ENCODE results near the gene ESPNL. TPM values are rescaled to one million over a fixed set of nuclear protein-coding genes. Genes with fewer than 3 reads are reported as not detected.

ESPNL gene
- total and polyA plus RNA-seq, 9 of the 15 experiments (the other 6 are each of a cell fraction or from before 2014, with no cell fraction given), result 0.03 to 0.09 (median 0.05) TPM; not detected in 3

DNA sequence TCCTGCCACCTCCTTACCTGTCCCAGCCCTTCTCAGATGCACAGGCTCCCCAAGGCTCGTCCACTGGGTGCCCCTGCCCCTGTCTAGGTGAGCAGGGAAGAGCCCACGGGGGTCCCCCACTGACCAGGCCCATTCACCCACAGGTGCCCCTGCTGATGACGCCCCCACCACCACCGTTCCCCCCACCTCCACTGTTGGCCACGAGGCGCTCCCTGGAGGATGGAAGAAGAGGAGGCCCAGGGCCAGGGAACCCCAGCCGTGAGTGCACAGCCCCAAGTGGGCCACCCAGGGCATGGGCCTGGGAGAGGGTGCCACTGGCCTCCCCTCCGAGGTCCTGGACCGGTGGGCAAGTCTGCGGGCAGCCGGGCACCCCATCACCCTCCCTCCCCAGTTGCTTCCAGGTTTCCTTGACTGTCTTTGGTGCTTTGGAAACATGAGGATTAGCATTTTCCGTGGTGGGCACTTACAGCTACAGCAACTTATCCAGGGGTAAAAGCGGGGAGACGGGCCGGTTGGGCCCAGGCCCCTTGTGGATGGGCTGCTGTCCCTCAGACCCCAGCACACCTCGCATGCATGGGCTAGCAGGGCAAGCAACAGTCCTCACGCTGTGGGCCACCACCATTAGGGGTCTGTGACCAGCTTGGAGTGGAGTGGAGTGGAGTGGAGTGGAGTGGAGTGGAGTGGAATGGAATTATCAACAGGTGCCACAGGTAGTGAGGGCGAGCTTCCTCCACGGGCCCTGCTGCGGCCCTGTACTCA, 25.2 kb downstream of the ESPNL start:
- no peak for TF ChIP-seq ZNF384 (IDR thresholded peaks at IDR 0.05; ENCODE audit: low read depth, low read length)
- TF ChIP-seq, protein P1, sequence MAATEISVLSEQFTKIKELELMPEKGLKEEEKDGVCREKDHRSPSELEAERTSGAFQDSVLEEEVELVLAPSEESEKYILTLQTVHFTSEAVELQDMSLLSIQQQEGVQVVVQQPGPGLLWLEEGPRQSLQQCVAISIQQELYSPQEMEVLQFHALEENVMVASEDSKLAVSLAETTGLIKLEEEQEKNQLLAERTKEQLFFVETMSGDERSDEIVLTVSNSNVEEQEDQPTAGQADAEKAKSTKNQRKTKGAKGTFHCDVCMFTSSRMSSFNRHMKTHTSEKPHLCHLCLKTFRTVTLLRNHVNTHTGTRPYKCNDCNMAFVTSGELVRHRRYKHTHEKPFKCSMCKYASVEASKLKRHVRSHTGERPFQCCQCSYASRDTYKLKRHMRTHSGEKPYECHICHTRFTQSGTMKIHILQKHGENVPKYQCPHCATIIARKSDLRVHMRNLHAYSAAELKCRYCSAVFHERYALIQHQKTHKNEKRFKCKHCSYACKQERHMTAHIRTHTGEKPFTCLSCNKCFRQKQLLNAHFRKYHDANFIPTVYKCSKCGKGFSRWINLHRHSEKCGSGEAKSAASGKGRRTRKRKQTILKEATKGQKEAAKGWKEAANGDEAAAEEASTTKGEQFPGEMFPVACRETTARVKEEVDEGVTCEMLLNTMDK (IDR thresholded peaks at IDR 0.05; ENCODE audit: borderline replicate concordance, insufficient read depth, low read depth, low read length, poor library complexity, severe bottlenecking), result no peak
- TF ChIP-seq NFE2L1 (tag; IDR thresholded peaks at IDR 0.05; ENCODE audit: borderline replicate concordance, low read depth), result no peak
- TF ChIP-seq PURB (CRISPR knock-in tag; IDR thresholded peaks at IDR 0.05; ENCODE audit: low read depth), result no peak
- TF ChIP-seq ETV6 (IDR thresholded peaks at IDR 0.05; ENCODE audit: borderline replicate concordance in 1 of 2, low read depth in 2 of 2, low read length in 1 of 2), result no peak
- TF ChIP-seq ETV6 (CRISPR knock-in tag; IDR thresholded peaks at IDR 0.05; ENCODE audit: borderline replicate concordance), result no peak
- no peak for TF ChIP-seq CBFB (CRISPR knock-in tag; IDR thresholded peaks at IDR 0.05)
- no peak for TF ChIP-seq SRSF7 (optimal IDR thresholded peaks at IDR 0.05; ENCODE audit: low read depth, low read length)
- TF ChIP-seq XRCC5 (IDR thresholded peaks at IDR 0.05; ENCODE audit: low read depth, low read length), result no peak
- no peak for TF ChIP-seq EP300 (IDR thresholded peaks at IDR 0.05; ENCODE audit: low read length)
- TF ChIP-seq SLC30A9 (CRISPR knock-in tag; IDR thresholded peaks at IDR 0.05), result no peak
- no peak for TF ChIP-seq NCOA6 (IDR thresholded peaks at IDR 0.05)
- no peak for TF ChIP-seq MAFF (IDR thresholded peaks at IDR 0.05; ENCODE audit: low read length)
- no peak for TF ChIP-seq MCM3 (IDR thresholded peaks at IDR 0.05)
- TF ChIP-seq HMG20B (CRISPR knock-in tag; IDR thresholded peaks at IDR 0.05), result no peak
- no peak for TF ChIP-seq TRIM28 (IDR thresholded peaks at IDR 0.05)
- Histone ChIP-seq H3K9me3 (replicated peaks; ENCODE audit: control insufficient read depth, insufficient read depth, low read depth, low read length) (0 out of 2 replicates have a peak, but pooled peaks cover 2% of the 10 kb centered on the region), H3K9ac (ENCODE audit: insufficient read depth in 1 of 2, low read depth in 2 of 2, low read length in 2 of 2) (no peak overlapping the region), H3K36me3 (ENCODE audit: control insufficient read depth, insufficient read depth, low read length) (no peaks in the 10 kb centered on the region), H3K79me2 (ENCODE audit: control insufficient read depth, insufficient read depth, low read length) (no peaks in the 10 kb centered on the region), H2AFZ (ENCODE audit: low read depth, low read length) (no peak overlapping the region), H3K4me3 (no peak overlapping the region), H3K27ac (ENCODE audit: extremely low read depth, low read depth, low read length) (no peak overlapping the region), H4K20me1 (replicated peaks; ENCODE audit: control insufficient read depth, insufficient read depth, low read length) (no peaks in the 10 kb centered on the region), H3K4me2 (ENCODE audit: insufficient read depth, low read length) (no peak overlapping the region), H3K9me1 (ENCODE audit: control insufficient read depth, insufficient read depth, low read length) (no peaks in the 10 kb centered on the region), H3K4me1 (replicated peaks in 1 of 2; ENCODE audit: control insufficient read depth in 2 of 2, insufficient read depth in 2 of 2, low read length in 2 of 2) (peaks cover 0 to 48% of the 10 kb centered on the region in 2 experiments; a peak in 3 of 5 replicates), H3K27me3 (ENCODE audit: control insufficient read depth in 2 of 2, insufficient read depth in 2 of 2, low read length in 2 of 2) (peaks cover 8 to 48% of the 10 kb centered on the region in 2 experiments; a peak in 4 of 5 replicates)
- ATAC-seq, result no peak
- 8% methylated on average over 11 of the region's 20 CpGs for WGBS (ENCODE audit: insufficient coverage, low coverage, missing lambda C conversion rate)
- in situ Hi-C loops (cut with MboI) (no loop called here), intact Hi-C loops (cut with micrococcal nuclease) (no loop called here)
- no TSS peak for BruUV-seq (replicated peaks)
- ChIA-PET CTCF (ENCODE audit: low intra/inter-chr PET ratio) (no interaction called here), POLR2A (interaction anchor here (1.3 kb wide), 1 partner anchor 11 kb away, joined by 3 read pairs; no protein-coding TSS in a partner anchor)
- no peak for DNase-seq (ENCODE audit: extremely low read depth in 1 of 4, low spot score in 3 of 4)
- no peak for FAIRE-seq
